ENCODE measurements around the gene KCNJ10. TPM values are rescaled to one million over a fixed set of nuclear protein-coding genes. Genes with fewer than 3 reads are reported as not detected.
A peak's percentile ranks its signal among the peaks of the same experiment; 100 is the strongest.

KCNJ10 gene
- total RNA-seq, 1 donor from 2014 or later, result 0.04 TPM

DNA sequence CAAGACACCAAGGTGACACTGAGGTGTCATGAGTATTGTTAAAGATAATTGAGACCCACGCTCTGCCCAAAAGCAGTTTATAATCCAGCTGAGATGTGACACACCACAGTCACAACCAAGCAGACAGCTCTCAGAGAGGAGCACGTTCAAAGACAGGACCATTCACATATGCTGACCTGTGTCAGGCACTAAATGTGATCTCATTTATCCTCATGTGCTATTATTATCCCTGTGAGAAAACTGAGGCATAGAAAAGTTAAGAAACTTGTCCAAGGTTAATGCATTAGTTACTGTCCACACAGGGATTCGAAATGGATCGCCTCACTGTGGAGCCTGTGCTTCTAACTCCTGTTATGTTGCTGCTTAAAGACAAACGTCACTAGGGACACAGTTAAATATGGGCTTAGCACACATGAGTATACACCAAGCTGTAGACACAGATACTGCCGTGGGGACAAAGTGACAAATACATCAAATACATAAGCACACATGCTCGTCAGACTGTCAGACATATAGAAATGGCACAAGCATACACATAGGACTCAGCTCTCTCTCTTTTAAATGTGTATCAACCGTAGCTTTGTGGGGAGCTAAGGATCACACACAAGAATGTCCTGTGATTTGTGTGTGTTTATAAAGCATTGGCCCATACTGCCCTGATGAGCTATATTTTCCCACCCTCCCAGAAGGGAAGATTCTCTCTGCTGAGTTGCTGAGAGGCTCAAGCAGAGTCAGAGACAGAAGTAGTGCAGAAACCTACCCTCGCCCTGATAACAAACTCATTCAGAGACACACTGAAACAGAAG, 32.0 kb upstream of the KCNJ10 start:
- H3K4me3 ChIP-seq (ENCODE audit: low read depth, low read length), result no peak overlapping the region
- H3K27me3 ChIP-seq (ENCODE audit: control insufficient read depth, insufficient read depth, low read length), result no peaks in the 10 kb centered on the region
- TF ChIP-seq, protein P1, sequence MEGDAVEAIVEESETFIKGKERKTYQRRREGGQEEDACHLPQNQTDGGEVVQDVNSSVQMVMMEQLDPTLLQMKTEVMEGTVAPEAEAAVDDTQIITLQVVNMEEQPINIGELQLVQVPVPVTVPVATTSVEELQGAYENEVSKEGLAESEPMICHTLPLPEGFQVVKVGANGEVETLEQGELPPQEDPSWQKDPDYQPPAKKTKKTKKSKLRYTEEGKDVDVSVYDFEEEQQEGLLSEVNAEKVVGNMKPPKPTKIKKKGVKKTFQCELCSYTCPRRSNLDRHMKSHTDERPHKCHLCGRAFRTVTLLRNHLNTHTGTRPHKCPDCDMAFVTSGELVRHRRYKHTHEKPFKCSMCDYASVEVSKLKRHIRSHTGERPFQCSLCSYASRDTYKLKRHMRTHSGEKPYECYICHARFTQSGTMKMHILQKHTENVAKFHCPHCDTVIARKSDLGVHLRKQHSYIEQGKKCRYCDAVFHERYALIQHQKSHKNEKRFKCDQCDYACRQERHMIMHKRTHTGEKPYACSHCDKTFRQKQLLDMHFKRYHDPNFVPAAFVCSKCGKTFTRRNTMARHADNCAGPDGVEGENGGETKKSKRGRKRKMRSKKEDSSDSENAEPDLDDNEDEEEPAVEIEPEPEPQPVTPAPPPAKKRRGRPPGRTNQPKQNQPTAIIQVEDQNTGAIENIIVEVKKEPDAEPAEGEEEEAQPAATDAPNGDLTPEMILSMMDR (IDR thresholded peaks at IDR 0.05; ENCODE audit: insufficient read depth, low read length, poor library complexity, severe bottlenecking), result no peak
- DNase-seq (ENCODE audit: low read depth), result no peak
- no peaks in the 10 kb centered on the region for H3K36me3 ChIP-seq (ENCODE audit: control insufficient read depth, insufficient read depth, low read length)

DNA sequence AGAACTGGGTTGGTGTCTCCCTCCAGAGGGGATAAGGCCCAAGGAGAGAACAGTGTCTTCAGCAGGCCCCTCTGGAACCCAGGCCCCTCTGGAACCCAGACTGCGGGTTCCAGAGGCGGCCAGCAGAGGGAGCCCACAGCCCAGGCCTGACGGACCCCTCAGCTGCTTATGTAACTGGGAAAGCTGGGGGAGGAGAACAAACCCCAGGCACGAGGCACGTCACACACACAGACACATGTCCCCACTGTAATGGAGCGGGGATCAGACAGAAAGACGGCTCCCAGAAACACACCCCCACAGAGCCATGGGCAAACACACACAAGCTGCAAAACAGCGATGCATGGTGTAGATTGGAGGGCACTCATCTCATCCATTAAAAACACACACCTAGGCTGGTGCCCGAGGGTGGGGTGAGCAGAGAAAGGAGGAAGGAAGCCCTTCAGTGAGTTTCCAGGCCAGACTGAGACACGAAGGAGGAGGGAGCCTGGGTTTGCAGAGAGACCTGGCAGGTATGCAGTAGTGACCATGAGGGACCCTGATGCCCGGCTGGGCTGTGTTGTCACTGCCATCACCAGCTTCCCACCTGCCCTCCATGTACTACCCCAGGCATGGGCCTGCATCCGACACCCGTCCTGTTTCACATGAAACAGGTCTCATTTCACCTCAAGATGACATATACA, 31.2 kb upstream of the KCNJ10 start:
- Histone ChIP-seq H3K27me3 (ENCODE audit: control insufficient read depth, insufficient read depth, low read length) (no peaks in the 10 kb centered on the region), H3K4me3 (ENCODE audit: low read depth, low read length) (no peak overlapping the region), H3K36me3 (ENCODE audit: control insufficient read depth, insufficient read depth, low read length) (no peaks in the 10 kb centered on the region)
- TF ChIP-seq, protein P1 (IDR thresholded peaks at IDR 0.05; ENCODE audit: insufficient read depth, low read length, poor library complexity, severe bottlenecking), result peak; percentile 99
- no peak for DNase-seq (ENCODE audit: low read depth)

DNA sequence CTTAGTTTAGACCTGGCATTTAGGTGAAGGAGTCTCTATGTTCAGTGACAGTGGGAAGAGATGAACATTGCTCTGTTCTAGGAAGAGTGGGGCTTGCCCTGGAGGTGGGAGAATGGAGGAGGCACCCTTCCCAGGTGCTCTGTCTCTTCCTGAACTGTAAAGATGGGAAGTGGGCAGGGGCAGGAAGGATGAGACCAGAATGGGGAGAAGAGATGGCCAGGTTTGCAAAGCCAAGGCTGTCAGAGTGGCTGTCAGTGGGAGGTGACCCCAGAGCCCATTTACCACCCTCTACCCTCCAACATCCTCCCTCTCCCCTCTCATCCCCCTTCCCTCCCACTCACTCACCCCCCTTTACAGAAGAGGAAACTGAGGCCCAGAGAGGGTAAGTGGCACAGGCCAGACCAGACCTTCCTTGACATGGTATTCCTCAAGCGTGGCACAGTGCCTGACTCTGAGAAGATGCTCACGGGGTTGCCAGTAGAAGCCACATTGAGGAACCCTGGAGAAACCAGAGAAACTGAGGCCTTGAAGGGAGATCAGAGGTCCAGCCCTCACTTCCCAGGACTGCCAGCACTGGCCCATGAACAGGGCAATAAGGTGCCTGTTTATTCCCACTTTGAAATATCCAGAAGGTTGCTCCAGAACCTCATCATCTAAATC, 29.9 kb upstream of the KCNJ10 start:
- TF ChIP-seq, protein P1 (IDR thresholded peaks at IDR 0.05; ENCODE audit: insufficient read depth, low read length, poor library complexity, severe bottlenecking), result no peak
- Histone ChIP-seq H3K27me3 (ENCODE audit: control insufficient read depth, insufficient read depth, low read length) (no peaks in the 10 kb centered on the region), H3K4me3 (ENCODE audit: low read depth, low read length) (no peak overlapping the region), H3K36me3 (ENCODE audit: control insufficient read depth, insufficient read depth, low read length) (no peaks in the 10 kb centered on the region)
- no peak for DNase-seq (ENCODE audit: low read depth)

DNA sequence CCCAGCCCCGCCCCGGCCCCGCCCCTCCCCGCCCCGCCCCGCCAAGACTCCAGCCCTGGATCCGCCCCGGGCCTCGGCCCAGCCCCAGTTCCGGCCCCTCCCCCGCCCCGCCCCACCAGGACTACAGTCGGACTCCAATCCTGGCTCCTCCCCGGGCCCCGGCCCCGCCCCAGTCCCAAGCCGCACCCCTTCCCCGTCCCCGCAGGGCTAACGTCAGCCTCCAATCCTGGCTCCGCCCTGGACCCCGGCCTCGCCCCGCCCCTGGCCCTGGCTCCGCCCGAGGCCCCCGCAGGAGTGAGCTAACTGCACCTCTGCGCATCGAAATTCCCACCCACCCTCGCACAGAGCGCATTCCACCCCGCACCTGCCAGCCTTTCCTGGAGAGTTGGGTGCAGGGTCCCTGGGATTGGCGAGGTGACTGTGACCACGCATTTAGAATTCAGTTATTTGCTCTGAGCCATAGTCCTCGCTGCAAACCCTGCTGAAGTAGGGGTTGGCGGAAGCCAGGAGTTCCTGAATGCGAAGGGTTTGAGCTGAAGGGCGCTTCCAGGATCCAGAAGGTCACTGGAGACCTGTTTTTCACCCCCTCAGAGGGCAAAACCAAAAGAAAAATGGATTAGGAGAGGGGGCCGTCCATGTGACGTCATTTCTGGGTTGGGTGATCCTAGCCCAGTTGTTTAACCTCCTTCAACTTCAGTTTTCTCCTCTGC, 29.0 kb upstream of the KCNJ10 start:
- TF ChIP-seq, protein P1 (IDR thresholded peaks at IDR 0.05; ENCODE audit: insufficient read depth, low read length, poor library complexity, severe bottlenecking), result no peak
- Histone ChIP-seq H3K36me3 (ENCODE audit: control insufficient read depth, insufficient read depth, low read length) (no peaks in the 10 kb centered on the region), H3K27me3 (ENCODE audit: control insufficient read depth, insufficient read depth, low read length) (no peaks in the 10 kb centered on the region), H3K4me3 (ENCODE audit: low read depth, low read length) (peak overlapping the region; percentile 49)
- DNase-seq (ENCODE audit: low read depth), result peak; percentile 49

DNA sequence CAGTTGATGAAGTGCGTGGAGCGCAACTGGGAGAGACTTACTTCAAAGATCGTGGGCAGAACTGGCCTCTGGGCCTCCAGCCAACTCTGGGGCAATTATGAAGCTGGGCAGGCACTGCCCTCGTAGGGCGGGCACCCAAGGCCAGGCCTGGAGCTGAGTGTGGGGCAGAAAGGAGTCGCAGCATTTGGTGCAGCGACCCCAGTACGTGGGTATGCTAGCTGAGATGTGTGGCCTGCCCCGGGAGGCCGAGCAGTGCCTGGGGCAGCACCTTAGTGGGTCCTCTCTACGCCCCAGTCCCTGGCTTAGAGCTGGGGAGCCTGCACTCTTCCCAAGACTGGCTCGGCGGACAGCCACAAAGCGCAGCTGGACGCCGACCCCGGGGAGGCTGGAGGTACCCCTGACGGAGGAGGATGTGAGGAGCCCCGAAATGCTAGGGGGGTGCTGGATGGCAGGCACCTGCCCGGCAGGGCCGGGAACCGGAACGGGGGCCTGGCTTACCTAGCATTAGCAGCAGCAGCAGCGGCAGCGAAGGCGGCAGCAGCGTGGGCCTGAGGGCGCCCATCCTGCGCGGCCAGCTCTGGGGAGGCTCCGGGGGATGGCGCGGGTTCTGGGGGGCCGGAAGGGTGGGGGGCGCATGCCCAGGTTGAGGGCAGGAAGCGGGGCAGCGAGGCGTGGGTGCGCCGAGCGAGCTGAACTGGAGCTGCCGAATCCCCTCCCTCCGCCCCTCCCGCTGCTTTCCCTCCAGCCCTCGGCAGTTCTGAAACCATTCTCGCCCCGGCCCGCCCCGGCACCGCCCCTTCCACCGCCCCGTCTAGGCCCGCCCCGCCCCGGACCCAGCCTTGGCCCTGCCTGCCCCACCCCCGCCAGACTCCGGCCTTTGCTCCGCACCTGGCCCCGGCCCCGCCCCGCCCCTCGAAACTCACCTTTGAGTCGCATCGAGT, 28.2 kb upstream of the KCNJ10 start, which contains the start of gene IGSF8:
Gene IGSF8 (minus strand): TSS at position 709 of the 941 bp plus-strand sequence. CDS start 147 bp downstream, at position 562.
- Histone ChIP-seq H3K4me3 (ENCODE audit: low read depth, low read length) (peak within 1 kb of the TSS; percentile 62), H3K36me3 (ENCODE audit: control insufficient read depth, insufficient read depth, low read length) (peaks cover 1% of the 10 kb centered on the region), H3K27me3 (ENCODE audit: control insufficient read depth, insufficient read depth, low read length) (no peaks in the 10 kb centered on the region)
- no peak for DNase-seq (ENCODE audit: low read depth)
- TF ChIP-seq, protein P1 (IDR thresholded peaks at IDR 0.05; ENCODE audit: insufficient read depth, low read length, poor library complexity, severe bottlenecking), result no peak

Measured in kidney epithelial cell (primary cell).